ENCODE results near the gene FANCB.

Gene FANCB

GRCh38 chrX:14916017-14916674, 43.3 kb upstream of the FANCB start:
- Histone ChIP-seq H3K18ac (ENCODE audit: low read length) (no peak overlapping the region), H3K4me1 (ENCODE audit: control insufficient read depth in 2 of 2, insufficient read depth in 1 of 2, low read depth in 1 of 2, low read length in 2 of 2) (no peaks in the 10 kb centered on the region), H3K4me2 (ENCODE audit: insufficient read depth, low read length, poor library complexity, severe bottlenecking) (no peak overlapping the region), H3K9ac (ENCODE audit: low read depth, low read length, poor library complexity) (no peak overlapping the region), H2BK12ac (ENCODE audit: low read length) (no peak overlapping the region), H2BK5ac (ENCODE audit: low read length) (no peak overlapping the region), H4K8ac (ENCODE audit: low read depth, low read length) (no peak overlapping the region), H3K27ac (replicated peaks; ENCODE audit: low read length) (no peak overlapping the region), H2AK5ac (ENCODE audit: low read depth, low read length) (no peak overlapping the region), H3K23ac (ENCODE audit: low read depth, low read length, poor library complexity) (no peak overlapping the region), H3K79me1 (ENCODE audit: low read depth, low read length) (peaks cover 1% of the 10 kb centered on the region), H3K14ac (ENCODE audit: low read length) (no peak overlapping the region), H2AFZ (ENCODE audit: low read length) (no peak overlapping the region), H3K36me3 (replicated peaks in 1 of 2; ENCODE audit: control insufficient read depth in 2 of 2, insufficient read depth in 2 of 2, low read length in 2 of 2) (peaks cover 0 to 63% of the 10 kb centered on the region in 2 donors), H3K9me3 (replicated peaks in 1 of 2; ENCODE audit: control insufficient read depth in 2 of 2, insufficient read depth in 1 of 2, low read depth in 1 of 2, low read length in 2 of 2) (no peaks in the 10 kb centered on the region), H4K91ac (ENCODE audit: low read depth, low read length, poor library complexity) (no peak overlapping the region), H3K27me3 (ENCODE audit: control insufficient read depth in 3 of 3, insufficient read depth in 3 of 3, low read depth in 1 of 3, low read length in 3 of 3) (no peaks in the 10 kb centered on the region), H3K4me3 (ENCODE audit: low read length in 2 of 2) (no peak overlapping the region), H3K4ac (ENCODE audit: low read length) (no peak overlapping the region), H2BK120ac (ENCODE audit: low read depth, low read length) (no peak overlapping the region), H2BK15ac (ENCODE audit: low read length) (no peak overlapping the region)
- no CpG with 5 or more reads among the region's 3 CpGs for WGBS, 2 donors (ENCODE audit: extremely low coverage in 2 of 2, insufficient read length in 2 of 2, insufficient replicate concordance in 1 of 2)
- DNase-seq (ENCODE audit: low spot score): no peak

- Histone ChIP-seq H3K9ac (ENCODE audit: low read depth, low read length, poor library complexity) (no peak overlapping the region), H3K4ac (ENCODE audit: low read length) (no peak overlapping the region), H3K4me1 (ENCODE audit: control insufficient read depth in 2 of 2, insufficient read depth in 1 of 2, low read depth in 1 of 2, low read length in 2 of 2) (no peaks in the 10 kb centered on the region), H4K91ac (ENCODE audit: low read depth, low read length, poor library complexity) (no peak overlapping the region), H2BK12ac (ENCODE audit: low read length) (no peak overlapping the region), H3K27me3 (ENCODE audit: control insufficient read depth in 3 of 3, insufficient read depth in 3 of 3, low read depth in 1 of 3, low read length in 3 of 3) (no peaks in the 10 kb centered on the region), H3K18ac (ENCODE audit: low read length) (no peak overlapping the region), H3K4me3 (ENCODE audit: low read length in 2 of 2) (no peak overlapping the region), H3K14ac (ENCODE audit: low read length) (no peak overlapping the region), H3K9me3 (replicated peaks in 1 of 2; ENCODE audit: control insufficient read depth in 2 of 2, insufficient read depth in 1 of 2, low read depth in 1 of 2, low read length in 2 of 2) (no peaks in the 10 kb centered on the region), H2BK5ac (ENCODE audit: low read length) (no peak overlapping the region), H4K8ac (ENCODE audit: low read depth, low read length) (no peak overlapping the region), H2AK5ac (ENCODE audit: low read depth, low read length) (no peak overlapping the region), H2BK120ac (ENCODE audit: low read depth, low read length) (no peak overlapping the region), H3K79me1 (ENCODE audit: low read depth, low read length) (peaks cover 1% of the 10 kb centered on the region), H2AFZ (ENCODE audit: low read length) (no peak overlapping the region), H3K4me2 (ENCODE audit: insufficient read depth, low read length, poor library complexity, severe bottlenecking) (no peak overlapping the region), H2BK15ac (ENCODE audit: low read length) (no peak overlapping the region), H3K23ac (ENCODE audit: low read depth, low read length, poor library complexity) (no peak overlapping the region), H3K36me3 (replicated peaks in 1 of 2; ENCODE audit: control insufficient read depth in 2 of 2, insufficient read depth in 2 of 2, low read length in 2 of 2) (peaks cover 0 to 66% of the 10 kb centered on the region in 2 donors), H3K27ac (replicated peaks; ENCODE audit: low read length) (no peak overlapping the region)
- no peak for DNase-seq (ENCODE audit: low spot score)
- WGBS, 2 donors (ENCODE audit: extremely low coverage in 2 of 2, insufficient read length in 2 of 2, insufficient replicate concordance in 1 of 2): no CpG with 5 or more reads among the region's 3 CpGs
These were observed 42.7 kb upstream of the FANCB start for GRCh38 chrX:14915596-14915995.

GRCh38 chrX:14913241-14913640, 40.4 kb upstream of the FANCB start:
- Histone ChIP-seq H3K79me1 (ENCODE audit: low read depth, low read length) (no peaks in the 10 kb centered on the region), H3K4me2 (ENCODE audit: insufficient read depth, low read length, poor library complexity, severe bottlenecking) (no peak overlapping the region), H3K4me1 (ENCODE audit: control insufficient read depth in 2 of 2, insufficient read depth in 1 of 2, low read depth in 1 of 2, low read length in 2 of 2) (no peaks in the 10 kb centered on the region), H3K9ac (ENCODE audit: low read depth, low read length, poor library complexity) (no peak overlapping the region), H2BK12ac (ENCODE audit: low read length) (no peak overlapping the region), H3K27ac (replicated peaks; ENCODE audit: low read length) (no peak overlapping the region), H2AFZ (ENCODE audit: low read length) (no peak overlapping the region), H2BK15ac (ENCODE audit: low read length) (no peak overlapping the region), H2BK120ac (ENCODE audit: low read depth, low read length) (no peak overlapping the region), H2AK5ac (ENCODE audit: low read depth, low read length) (no peak overlapping the region), H3K4ac (ENCODE audit: low read length) (no peak overlapping the region), H2BK5ac (ENCODE audit: low read length) (no peak overlapping the region), H4K91ac (ENCODE audit: low read depth, low read length, poor library complexity) (no peak overlapping the region), H3K23ac (ENCODE audit: low read depth, low read length, poor library complexity) (no peak overlapping the region), H4K8ac (ENCODE audit: low read depth, low read length) (no peak overlapping the region), H3K27me3 (ENCODE audit: control insufficient read depth in 3 of 3, insufficient read depth in 3 of 3, low read depth in 1 of 3, low read length in 3 of 3) (no peaks in the 10 kb centered on the region), H3K18ac (ENCODE audit: low read length) (no peak overlapping the region), H3K4me3 (ENCODE audit: low read length in 2 of 2) (no peak overlapping the region), H3K14ac (ENCODE audit: low read length) (no peak overlapping the region), H3K36me3 (replicated peaks in 1 of 2; ENCODE audit: control insufficient read depth in 2 of 2, insufficient read depth in 2 of 2, low read length in 2 of 2) (peaks cover 0 to 59% of the 10 kb centered on the region in 2 donors), H3K9me3 (replicated peaks in 1 of 2; ENCODE audit: control insufficient read depth in 2 of 2, insufficient read depth in 1 of 2, low read depth in 1 of 2, low read length in 2 of 2) (no peaks in the 10 kb centered on the region)
- WGBS, 2 donors (ENCODE audit: extremely low coverage in 2 of 2, insufficient read length in 2 of 2, insufficient replicate concordance in 1 of 2): no CpG with 5 or more reads among the region's 2 CpGs
- DNase-seq (ENCODE audit: low spot score): no peak

- Histone ChIP-seq H3K14ac (ENCODE audit: low read length) (no peak overlapping the region), H2BK5ac (ENCODE audit: low read length) (no peak overlapping the region), H3K27me3 (ENCODE audit: control insufficient read depth in 3 of 3, insufficient read depth in 3 of 3, low read depth in 1 of 3, low read length in 3 of 3) (no peaks in the 10 kb centered on the region), H3K9me3 (replicated peaks in 1 of 2; ENCODE audit: control insufficient read depth in 2 of 2, insufficient read depth in 1 of 2, low read depth in 1 of 2, low read length in 2 of 2) (peaks cover 1 to 13% of the 10 kb centered on the region in 2 donors), H3K9ac (ENCODE audit: low read depth, low read length, poor library complexity) (no peak overlapping the region), H3K4ac (ENCODE audit: low read length) (no peak overlapping the region), H2AFZ (ENCODE audit: low read length) (no peak overlapping the region), H2AK5ac (ENCODE audit: low read depth, low read length) (no peak overlapping the region), H3K79me1 (ENCODE audit: low read depth, low read length) (no peaks in the 10 kb centered on the region), H3K4me1 (ENCODE audit: control insufficient read depth in 2 of 2, insufficient read depth in 1 of 2, low read depth in 1 of 2, low read length in 2 of 2) (no peaks in the 10 kb centered on the region), H3K27ac (replicated peaks; ENCODE audit: low read length) (no peak overlapping the region), H4K8ac (ENCODE audit: low read depth, low read length) (no peak overlapping the region), H2BK120ac (ENCODE audit: low read depth, low read length) (no peak overlapping the region), H2BK12ac (ENCODE audit: low read length) (no peak overlapping the region), H2BK15ac (ENCODE audit: low read length) (no peak overlapping the region), H3K4me3 (ENCODE audit: low read length in 2 of 2) (no peak overlapping the region), H3K18ac (ENCODE audit: low read length) (no peak overlapping the region), H3K4me2 (ENCODE audit: insufficient read depth, low read length, poor library complexity, severe bottlenecking) (no peak overlapping the region), H3K23ac (ENCODE audit: low read depth, low read length, poor library complexity) (no peak overlapping the region), H3K36me3 (replicated peaks in 1 of 2; ENCODE audit: control insufficient read depth in 2 of 2, insufficient read depth in 2 of 2, low read length in 2 of 2) (peaks cover 4 to 14% of the 10 kb centered on the region in 2 donors), H4K91ac (ENCODE audit: low read depth, low read length, poor library complexity) (no peak overlapping the region)
- DNase-seq (ENCODE audit: low spot score): no peak
- WGBS, 2 donors (ENCODE audit: extremely low coverage in 2 of 2, insufficient read length in 2 of 2, insufficient replicate concordance in 1 of 2): no CpG with 5 or more reads among the region's 2 CpGs
These were observed 31.0 kb upstream of the FANCB start for GRCh38 chrX:14903891-14904290.
